SK-N-MC (cell line): Measurements from ENCODE around the gene MFAP3L.

Experiments
- DNase-seq: peaks from one replicate; pipeline ENCODE4 v3.0.0-alpha.2; 2011; ENCODE audit warnings: low read depth, low spot score
- H3K27ac ChIP-seq: fragments of 200-600 bp; sonication (generic); 2 replicates; pipeline ENCODE4 v1.5.1; 2016; ENCODE audit warnings: mixed run types
- H3K36me3 ChIP-seq: fragments of 200-600 bp; sonication (generic); 2 replicates; pipeline ENCODE4 v1.6.1; 2017; ENCODE audit warnings: antibody characterized with exemption, low read length, mixed read lengths; ENCODE audit not compliant: insufficient read depth
- H3K4me3 ChIP-seq: fragments of 200-600 bp; sonication (generic); 2 replicates; pipeline ENCODE4 v1.5.1; 2016
- H3K9ac ChIP-seq: fragments of 200-600 bp; sonication (generic); 2 replicates; pipeline ENCODE4 v1.8.0; 2017; ENCODE audit warnings: mixed run types, mixed read lengths; ENCODE audit not compliant: insufficient read length
- H3K9me3 ChIP-seq: fragments of 200-600 bp; sonication (generic); 2 replicates; pipeline ENCODE4 v1.6.1; 2017; ENCODE audit warnings: low read depth, mild to moderate bottlenecking, antibody characterized with exemption, low read length, moderate library complexity, mixed read lengths
- EZH2 ChIP-seq: fragments of 200-600 bp; sonication (generic); IDR thresholded peaks from one replicate; pipeline ENCODE4 v1.6.1; 2017; ENCODE audit warnings: antibody characterized with exemption
- FOXP2 ChIP-seq: optimal IDR thresholded peaks from 2 replicates; pipeline ENCODE3; 2011; ENCODE audit warnings: mild to moderate bottlenecking, moderate library complexity; ENCODE audit not compliant: insufficient read depth; ENCODE audit errors: extremely low read length, control extremely low read depth
- POLR2AphosphoS5 ChIP-seq: IDR thresholded peaks from 2 replicates; pipeline ENCODE4 v1.6.1; 2012; ENCODE audit warnings: mild to moderate bottlenecking, low read depth, low read length, borderline replicate concordance

The MFAP3L gene

DNA sequence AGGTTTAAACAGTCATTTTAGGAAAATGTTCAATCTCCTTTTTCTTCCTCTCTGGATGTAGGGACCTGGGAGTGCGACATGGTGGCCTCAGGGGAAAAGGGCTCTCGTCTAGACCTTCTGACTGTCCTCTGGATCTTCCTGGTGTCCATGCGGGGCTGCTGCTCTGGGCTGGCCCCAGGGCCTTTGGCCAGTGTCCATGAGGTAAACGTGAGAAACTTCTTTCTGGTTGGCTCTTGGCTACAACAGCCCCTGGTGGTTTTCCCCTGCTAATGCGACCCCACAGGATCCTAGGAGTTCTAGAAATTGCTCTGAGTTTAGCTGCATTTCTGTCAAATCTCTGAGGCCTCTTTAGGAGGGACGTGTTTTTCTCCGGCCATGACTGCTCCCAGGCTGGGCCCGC is 85.7 kb downstream of the MFAP3L start:
- no peak overlapping the region for H3K4me3 ChIP-seq
- H3K36me3 ChIP-seq = no peaks in the 10 kb centered on the region
- no peak for DNase-seq
- H3K9me3 ChIP-seq = no peaks in the 10 kb centered on the region
- no peak overlapping the region for H3K27ac ChIP-seq
- TF ChIP-seq POLR2AphosphoS5 = no peak
- no peak for TF ChIP-seq FOXP2
- no peak for TF ChIP-seq EZH2
- H3K9ac ChIP-seq = no peak overlapping the region
